C1 segment of cervical spinal cord (tissue), 14 donors: Measurements from ENCODE around the gene BACE2.

ENCODE experiments used
- DNase-seq, 14 donors: peaks; one replicate each; lab custom pipeline; 2025; lab: John Stamatoyannopoulos, UW

Gene BACE2

GRCh38 chr21:41213021-41213420 lies 45.1 kb downstream of the BACE2 start:
- no peak for DNase-seq

DNA sequence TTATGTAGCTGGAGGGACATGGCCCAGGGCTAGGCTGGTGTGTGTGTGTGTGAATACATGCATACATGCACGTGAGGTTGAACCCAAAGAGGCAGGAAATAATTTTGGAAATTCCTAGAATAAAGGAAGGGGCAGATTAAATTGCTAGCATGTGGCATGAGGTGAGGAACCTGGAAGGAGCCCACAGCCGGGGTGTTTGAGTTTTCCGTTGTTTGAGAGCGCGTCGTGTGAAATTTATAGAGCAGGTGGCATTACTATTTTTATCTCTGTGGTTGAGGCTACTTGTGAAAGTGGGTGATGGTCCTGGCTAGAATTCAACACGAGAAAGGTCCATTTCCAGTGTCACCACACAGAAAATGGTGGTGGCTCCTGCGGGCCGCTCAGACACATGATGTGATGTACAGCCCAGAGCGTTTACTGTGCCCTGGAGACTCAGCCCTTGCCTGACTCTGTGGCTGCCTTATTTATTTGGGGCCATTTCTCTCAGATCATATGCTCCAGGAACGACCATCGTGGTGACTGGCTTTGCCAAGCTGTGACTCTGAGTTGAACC lies 48.0 kb downstream of the BACE2 start:
- no peak for DNase-seq

DNA sequence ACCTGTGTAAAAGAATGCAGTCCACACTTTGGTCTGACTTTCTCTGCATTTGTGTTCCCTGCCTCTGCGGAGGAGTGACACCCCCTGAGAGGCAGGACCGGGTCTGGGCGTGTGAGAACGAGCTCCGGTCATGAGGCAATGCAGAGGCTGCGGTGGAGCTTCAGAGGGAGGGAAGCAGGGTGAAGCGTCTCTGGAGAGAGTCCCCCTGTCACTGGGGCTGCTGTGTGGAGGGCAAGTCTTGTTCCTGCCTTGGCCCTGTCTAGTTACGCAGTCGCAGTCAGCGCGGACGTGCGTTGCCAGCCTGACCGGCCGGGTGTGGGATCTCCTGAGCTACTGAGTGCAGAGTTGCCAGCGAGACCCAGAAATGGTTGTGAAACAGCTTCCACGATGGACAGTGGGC lies 48.5 kb downstream of the BACE2 start:
- no peak for DNase-seq

GRCh38 chr21:41217671-41218385 lies 49.9 kb downstream of the BACE2 start:
- DNase-seq: no peak

- no peak for DNase-seq
Observed at GRCh38 chr21:41219498-41220207, 51.7 kb downstream of the BACE2 start.

DNA sequence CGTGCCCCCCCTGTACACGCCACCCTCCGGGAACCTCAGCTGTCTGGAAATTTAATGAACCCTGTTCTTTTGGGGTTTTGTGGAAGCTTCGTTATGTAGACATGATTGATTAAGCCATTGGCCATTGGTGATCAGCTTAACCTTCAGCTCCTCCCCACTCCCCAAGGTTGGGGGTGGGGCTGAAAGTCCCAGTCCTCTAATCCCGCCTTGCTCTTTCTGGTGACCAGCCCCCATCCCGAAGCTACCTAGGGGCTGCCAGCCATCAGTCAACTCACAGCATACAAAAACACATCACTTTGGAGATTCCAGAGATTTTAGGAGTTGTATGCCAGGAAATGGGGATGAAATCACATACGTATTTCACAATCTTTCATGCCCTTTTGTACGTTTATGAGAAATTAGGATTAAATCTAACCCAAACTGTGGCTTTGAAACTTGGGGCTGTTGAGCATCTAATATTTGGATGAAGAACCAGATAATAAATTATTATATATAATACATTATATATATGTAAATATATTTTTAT lies 52.3 kb downstream of the BACE2 start:
- no peak for DNase-seq

- DNase-seq: no peak
Observed at GRCh38 chr21:41222247-41223068, 54.5 kb downstream of the BACE2 start.

DNA sequence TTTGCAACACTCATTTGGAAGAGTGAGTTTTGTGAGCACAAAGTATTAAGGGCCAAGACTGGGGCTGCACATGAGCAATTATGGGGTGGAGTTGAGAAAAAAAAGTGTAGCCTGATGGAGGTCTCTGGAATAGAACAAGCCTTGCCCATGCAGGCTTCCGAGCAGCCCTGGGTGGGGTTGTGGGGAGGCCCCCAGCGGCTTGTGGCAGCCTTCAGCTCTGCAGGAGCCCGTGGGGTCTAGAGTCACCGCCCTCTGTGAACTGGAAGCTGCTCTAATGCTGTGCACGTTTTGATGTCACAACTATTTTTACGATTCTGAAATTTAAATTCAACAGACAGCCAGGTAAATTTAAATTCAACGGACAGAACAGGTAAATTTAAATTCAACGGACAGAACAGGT lies 58.9 kb downstream of the BACE2 start:
- DNase-seq: no peak

DNA sequence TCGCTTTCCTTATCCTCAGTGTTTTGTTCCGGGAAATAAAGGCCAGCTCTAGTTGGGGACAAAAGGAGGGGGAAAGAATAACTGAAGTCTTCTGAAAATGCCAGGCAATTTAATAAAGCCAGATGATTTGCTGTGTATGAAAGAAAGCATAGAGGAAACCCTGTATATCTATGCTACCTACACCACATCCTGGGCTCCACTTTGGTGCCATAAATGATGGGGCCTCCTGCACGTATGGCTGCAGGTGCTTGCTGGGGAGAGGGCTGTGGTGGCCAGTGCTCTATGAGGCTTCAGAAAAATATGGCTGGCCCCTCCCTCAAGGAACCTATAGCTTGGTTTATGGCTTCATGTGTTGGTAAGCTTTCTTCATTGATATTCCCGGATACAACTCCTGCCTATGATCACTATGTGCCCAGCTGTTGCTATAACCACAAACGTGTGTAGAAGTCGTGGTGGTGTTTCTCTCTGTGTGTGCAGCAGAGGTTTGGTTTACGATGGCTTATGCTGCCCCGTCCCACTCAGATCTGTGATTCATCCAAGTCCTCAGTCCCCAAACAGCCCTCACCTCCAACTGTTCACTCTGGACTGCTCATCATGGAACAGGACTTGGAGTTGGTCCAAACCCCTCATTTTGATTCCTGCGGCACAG lies 59.5 kb downstream of the BACE2 start:
- no peak for DNase-seq

- no peak for DNase-seq
Observed at GRCh38 chr21:41228006-41228370, 60.0 kb downstream of the BACE2 start.

GRCh38 chr21:41228492-41228891 lies 60.5 kb downstream of the BACE2 start:
- DNase-seq: no peak

DNA sequence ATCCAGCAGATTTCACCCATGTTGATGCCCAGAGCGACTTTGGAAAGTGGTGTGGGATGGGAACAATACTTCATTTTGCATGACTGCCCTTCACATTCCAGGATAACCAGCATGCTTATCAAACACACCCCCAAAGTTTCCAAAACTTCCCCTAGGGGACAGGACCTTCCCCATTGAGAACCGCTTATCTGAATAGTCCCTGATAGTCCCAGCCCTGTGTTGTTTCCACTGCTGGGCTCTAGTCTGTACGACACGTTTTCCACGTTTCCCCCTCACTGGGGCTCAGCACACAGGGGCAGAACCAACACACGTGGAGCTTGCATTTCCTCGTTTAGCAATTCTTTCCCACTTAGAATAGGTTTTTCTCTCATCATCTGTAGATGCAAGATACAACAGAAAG lies 61.0 kb downstream of the BACE2 start:
- DNase-seq: no peak

DNA sequence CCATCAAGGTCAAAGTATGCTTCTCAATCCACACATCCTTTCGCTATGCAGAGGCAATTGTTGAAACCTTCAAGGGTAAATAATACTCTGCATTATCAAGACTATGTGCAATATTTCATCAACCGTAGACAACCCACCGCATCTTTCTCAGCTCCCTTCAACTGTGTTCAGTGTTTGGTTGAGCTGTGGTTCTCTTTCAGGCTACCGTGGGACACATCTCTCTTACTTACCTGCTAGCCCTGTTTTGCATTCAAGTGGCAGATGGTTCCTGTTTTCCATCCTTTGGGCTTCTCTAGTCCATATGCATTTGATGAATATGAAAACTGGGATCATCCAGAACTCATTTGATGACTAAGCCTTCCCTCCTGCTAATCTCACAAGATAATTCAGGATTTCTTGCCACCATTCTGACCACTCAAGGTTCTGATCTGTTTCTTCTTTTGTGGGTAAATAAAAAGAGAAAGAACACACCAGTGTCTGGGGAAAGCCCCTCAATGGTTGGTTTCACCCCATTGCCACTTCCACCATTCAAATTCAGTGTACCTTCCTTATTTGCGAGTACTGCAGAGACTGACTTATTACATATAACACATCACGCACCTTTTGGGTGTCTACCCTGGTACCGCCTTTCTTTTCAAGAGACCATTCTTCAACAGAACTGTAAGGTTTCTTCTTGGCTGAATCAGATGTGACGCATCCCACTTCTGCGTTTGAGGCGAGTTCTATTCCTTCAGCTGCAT lies 61.7 kb downstream of the BACE2 start:
- DNase-seq: no peak

- no peak for DNase-seq
Observed at GRCh38 chr21:41230497-41230896, 62.5 kb downstream of the BACE2 start.

DNA sequence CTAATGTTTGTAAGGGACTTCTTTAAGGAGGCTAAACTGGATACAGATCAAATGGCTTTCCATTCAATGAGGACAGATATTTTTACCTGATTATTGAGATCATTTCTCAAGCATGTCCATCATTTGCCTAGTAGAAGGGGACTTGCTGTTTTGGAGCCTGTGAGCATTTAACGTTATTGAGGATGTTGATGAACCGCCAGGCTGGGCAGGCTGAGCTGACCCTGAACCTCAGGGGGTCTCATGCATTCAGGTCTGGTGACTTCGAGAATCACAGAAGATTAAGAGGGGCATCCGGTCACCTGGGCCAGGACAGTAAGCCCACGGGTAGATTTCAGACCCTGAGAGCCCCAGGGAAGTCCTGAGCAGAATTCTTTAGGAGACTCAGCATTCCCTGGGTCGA lies 63.1 kb downstream of the BACE2 start:
- DNase-seq: no peak

DNA sequence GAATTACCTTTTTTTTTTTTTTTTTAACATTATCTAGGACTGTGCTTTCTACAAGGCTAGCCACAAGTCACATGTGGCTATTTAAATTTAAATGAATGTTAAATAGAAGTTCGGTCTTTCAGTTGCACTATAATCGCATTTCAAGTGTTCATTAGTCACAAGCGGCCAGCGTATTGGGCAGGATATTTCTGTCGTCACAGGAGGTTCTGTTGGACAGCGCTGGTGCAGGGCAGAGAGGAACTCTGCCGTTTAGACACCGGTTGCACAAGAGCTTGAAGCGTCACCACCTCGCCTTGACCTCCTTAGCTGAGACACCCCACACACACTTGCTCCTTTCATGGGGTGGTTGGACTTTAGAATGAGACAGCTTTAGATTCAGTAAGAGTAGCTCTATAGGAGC lies 64.1 kb downstream of the BACE2 start:
- DNase-seq: no peak

DNA sequence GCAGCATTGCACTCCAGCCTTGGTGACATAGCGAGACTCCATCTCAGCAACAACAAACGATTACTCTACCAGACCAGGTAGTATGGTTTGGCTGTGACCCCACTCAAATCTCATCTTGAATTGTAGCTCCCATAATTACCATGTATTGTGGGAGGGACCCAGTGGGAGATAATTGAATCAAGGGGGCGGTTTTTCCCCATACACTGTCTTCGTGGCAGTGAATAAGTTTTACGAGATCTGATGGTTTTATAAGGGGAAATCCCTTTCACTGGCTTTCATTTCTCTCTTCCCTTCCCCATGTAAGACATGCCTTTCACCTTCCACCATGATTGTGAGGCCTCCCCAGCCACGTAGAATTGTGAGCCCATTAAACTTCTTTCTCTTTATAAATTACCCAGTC lies 66.0 kb downstream of the BACE2 start:
- DNase-seq: no peak

DNA sequence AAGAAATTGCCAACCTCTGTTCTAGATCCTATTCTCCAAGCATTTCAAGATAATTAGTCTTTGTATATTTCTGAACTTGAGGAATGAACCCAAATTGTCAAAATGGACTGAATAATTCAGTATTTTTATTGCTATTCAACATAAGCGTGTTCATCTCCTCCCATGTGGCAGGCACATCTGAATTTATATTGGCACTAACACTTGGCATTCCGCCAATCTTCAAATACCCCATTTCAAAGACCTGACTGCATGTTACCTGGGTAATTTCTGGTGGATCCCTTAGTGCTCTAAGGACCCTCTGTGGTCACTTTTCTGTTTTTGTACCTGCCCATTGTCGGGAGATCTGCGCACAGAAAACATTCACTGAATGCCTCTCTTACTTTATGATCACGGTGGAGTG lies 66.6 kb downstream of the BACE2 start:
- DNase-seq: no peak

DNA sequence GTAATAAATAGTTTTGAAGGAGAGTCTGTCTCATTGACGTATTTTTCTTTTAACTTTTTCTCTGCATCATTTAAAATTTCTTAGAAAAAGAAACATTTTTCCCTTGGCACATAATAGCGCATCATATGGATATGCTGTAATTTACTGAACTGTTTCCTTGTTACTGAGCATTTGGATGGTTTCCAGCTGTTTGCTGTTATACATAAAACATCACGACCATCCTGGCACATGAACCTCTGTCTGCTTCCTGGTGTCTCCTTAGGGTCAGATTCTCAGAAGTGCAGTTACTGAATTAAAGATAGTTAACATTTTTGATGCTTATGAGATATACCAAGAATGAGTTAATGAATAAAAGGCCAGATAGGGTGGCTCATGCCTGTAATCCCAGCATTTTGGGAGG lies 67.2 kb downstream of the BACE2 start:
- DNase-seq: no peak

DNA sequence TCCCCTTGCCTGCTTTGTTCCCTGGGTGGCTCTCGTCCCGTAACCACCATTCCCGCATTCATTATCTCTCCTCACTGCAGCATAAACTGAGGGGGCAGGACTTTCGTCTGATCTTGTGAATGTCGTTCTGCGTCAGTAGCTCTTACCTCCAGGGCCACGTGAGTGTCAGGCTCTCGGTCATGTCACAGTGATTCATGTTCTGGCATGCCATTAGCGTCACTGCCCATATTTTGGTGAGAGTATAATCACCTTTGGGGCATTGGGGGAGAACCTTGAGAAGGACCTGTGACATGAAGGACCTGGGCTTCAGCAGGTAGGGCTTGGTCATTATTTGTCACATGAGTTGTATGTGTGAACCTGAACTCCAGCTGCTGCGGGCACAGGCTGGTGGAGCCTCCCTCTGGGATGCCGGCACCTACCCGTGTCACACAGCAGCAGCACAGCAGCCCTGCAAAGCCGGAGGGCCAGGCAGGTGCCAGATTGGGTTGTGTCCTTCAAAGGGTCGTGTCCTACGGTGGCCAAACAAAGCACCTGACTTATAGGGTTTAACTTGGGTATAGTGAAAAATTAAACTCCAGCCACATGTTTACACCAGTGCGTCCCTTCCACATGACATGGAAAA lies 68.5 kb downstream of the BACE2 start:
- no peak for DNase-seq
